Liver (tissue), 9 donors: Measurements from ENCODE around the gene ARHGEF3. TPM values are rescaled to one million over a fixed set of nuclear protein-coding genes. Genes with fewer than 3 reads are reported as not detected.

Experiments
- DNase-seq: peaks from one replicate; pipeline ENCODE4 v3.0.0-alpha.2; 2017; ENCODE audit warnings: low spot score
- H3K27ac ChIP-seq, 2 donors: one replicate each; pipeline ENCODE4 v1.7.0; 2013; ENCODE audit warnings: inconsistent platforms in 2 of 2, low read length in 2 of 2, control low read depth in 1 of 2, low read depth in 1 of 2, mild to moderate bottlenecking in 1 of 2
- H3K27me3 ChIP-seq, 4 donors: one replicate each; pipeline versions ENCODE4 v1.6.1 to v1.7.0; 2013; ENCODE audit warnings: low read length in 3 of 4, inconsistent platforms in 1 of 4, mild to moderate bottlenecking in 1 of 4, moderate library complexity in 1 of 4; ENCODE audit not compliant: control insufficient read depth in 4 of 4, insufficient read depth in 4 of 4
- H3K36me3 ChIP-seq, 4 donors: one replicate each; pipeline versions ENCODE4 v1.6.1 to v1.7.0; 2013; ENCODE audit warnings: low read length in 3 of 4, mild to moderate bottlenecking in 3 of 4, low read depth in 1 of 4, moderate library complexity in 1 of 4; ENCODE audit not compliant: control insufficient read depth in 4 of 4, insufficient read depth in 3 of 4
- H3K4me1 ChIP-seq, 4 donors: one replicate each; pipeline versions ENCODE4 v1.6.1 to v1.7.0; 2013; ENCODE audit warnings: low read length in 3 of 4, mild to moderate bottlenecking in 3 of 4, moderate library complexity in 1 of 4; ENCODE audit not compliant: control insufficient read depth in 4 of 4, insufficient read depth in 4 of 4
- H3K4me3 ChIP-seq, 3 donors: one replicate each; pipeline versions ENCODE4 v1.6.1 to v1.7.0; 2013; ENCODE audit warnings: low read length in 3 of 3, control low read depth in 1 of 3, low read depth in 1 of 3, mild to moderate bottlenecking in 1 of 3
- H3K9ac ChIP-seq, 2 donors: one replicate each; pipeline ENCODE4 v1.7.0; 2013; ENCODE audit warnings: low read length in 2 of 2, mild to moderate bottlenecking in 2 of 2, moderate library complexity in 2 of 2, control low read depth in 1 of 2, low read depth in 1 of 2
- H3K9me3 ChIP-seq, 4 donors: one replicate each; pipeline versions ENCODE4 v1.6.1 to v1.7.0; 2013; ENCODE audit warnings: low read length in 3 of 4; ENCODE audit not compliant: control insufficient read depth in 4 of 4
- EGR1 ChIP-seq, 2 donors: IDR thresholded peaks; 2 replicates each; pipeline ENCODE4 v1.6.1; 2016 to 2018; ENCODE audit warnings: antibody characterized with exemption in 2 of 2, low read depth in 2 of 2
- FOXA1 ChIP-seq: IDR thresholded peaks from 2 replicates; pipeline ENCODE4 v1.6.1; 2016; ENCODE audit warnings: antibody characterized with exemption
- FOXA2 ChIP-seq: IDR thresholded peaks from 2 replicates; pipeline ENCODE4 v1.6.1; 2016; ENCODE audit warnings: antibody characterized with exemption
- GABPA ChIP-seq, 2 donors: IDR thresholded peaks in 1 of 2; conservative IDR thresholded peaks in 1 of 2; 2 replicates each; pipeline ENCODE4 v1.6.1; 2016; ENCODE audit warnings: antibody characterized with exemption in 2 of 2, mild to moderate bottlenecking in 1 of 2, moderate library complexity in 1 of 2
- HNF4A ChIP-seq, 2 donors: conservative IDR thresholded peaks; 2 replicates each; pipeline ENCODE4 v1.6.1; 2016; ENCODE audit warnings: antibody characterized with exemption in 2 of 2, mild to moderate bottlenecking in 2 of 2
- HNF4G ChIP-seq: IDR thresholded peaks from 2 replicates; pipeline ENCODE4 v1.6.1; 2016; ENCODE audit warnings: antibody characterized with exemption
- JUND ChIP-seq, 2 donors: IDR thresholded peaks; 2 replicates each; pipeline ENCODE4 v1.6.1; 2016; ENCODE audit warnings: antibody characterized with exemption in 2 of 2
- MAX ChIP-seq: IDR thresholded peaks from 2 replicates; pipeline ENCODE4 v1.6.1; 2016; ENCODE audit warnings: antibody characterized with exemption
- NR2F2 ChIP-seq: IDR thresholded peaks from 2 replicates; pipeline ENCODE4 v1.6.1; 2016; ENCODE audit warnings: antibody characterized with exemption
- RAD21 ChIP-seq, 2 donors: IDR thresholded peaks; 2 replicates each; pipeline ENCODE4 v1.6.1; 2016; ENCODE audit warnings: antibody characterized with exemption in 2 of 2, mild to moderate bottlenecking in 2 of 2
- REST ChIP-seq: IDR thresholded peaks from 2 replicates; pipeline ENCODE4 v1.6.1; 2016; ENCODE audit warnings: antibody characterized with exemption, mild to moderate bottlenecking
- SP1 ChIP-seq: IDR thresholded peaks from 2 replicates; pipeline ENCODE4 v1.6.1; 2018; ENCODE audit warnings: antibody characterized with exemption, mild to moderate bottlenecking
- TAF1 ChIP-seq: conservative IDR thresholded peaks from 2 replicates; pipeline ENCODE4 v1.6.1; 2016; ENCODE audit warnings: antibody characterized with exemption, mild to moderate bottlenecking
- YY1 ChIP-seq: IDR thresholded peaks from 2 replicates; pipeline ENCODE4 v1.6.1; 2016; ENCODE audit warnings: antibody characterized with exemption, mild to moderate bottlenecking
- WGBS: extraction: QIAGEN DNeasy Blood & Tissue Kit; methylation state at CpG from one replicate; pipeline ENCODE4 v1.1.7; 2013; 5-methylcytosine and 5-hydroxymethylcytosine counted together
- polyA plus RNA-seq, 2 donors: library from polyadenylated mRNA; stranded (reverse) in 1 of 2; unstranded in 1 of 2; fragments of 200-250 nt in 1 of 2; fragments of >200 nt in 1 of 2; fragmentation: Nextera tagmentation in 1 of 2; extraction: Ambion mirVana in 1 of 2; gene quantifications; one replicate each; pipeline versions ENCODE4 v1.2.1 to v1.2.3, GENCODE V29; 2013 to 2015
- total RNA-seq, 2 donors: library from RNA; depleted of rRNA; stranded (reverse); fragments of >200 nt; gene quantifications; one replicate each; pipeline ENCODE4 v1.2.3, GENCODE V29; 2014
- TF ChIP-seq, protein P1 (sequence below): fragments of 150-350 bp; IDR thresholded peaks from 2 replicates; pipeline ENCODE4 v1.5.1; 2017; ENCODE audit warnings: improper control_type of control experiment, low read depth, low read length; ENCODE audit not compliant: missing input control
- TF ChIP-seq, protein P2 (sequence below): IDR thresholded peaks from 2 replicates; pipeline ENCODE4 v1.6.1; 2016; ENCODE audit warnings: antibody characterized with exemption
- TF ChIP-seq, protein P3 (sequence below): IDR thresholded peaks from 2 replicates; pipeline ENCODE4 v1.6.1; 2016; ENCODE audit warnings: antibody characterized with exemption
- donor health status: healthy.
- donor health status: healthy.
- donor health status: healthy.
- donor health status: healthy.
- donor health status: healthy.

Gene ARHGEF3
- total and polyA plus RNA-seq, 4 donors = 1.6 to 7.9 (median 2.0) TPM

GRCh38 chr3:56753206-56753820, 48.4 kb downstream of the ARHGEF3 start:
- no peak for TF ChIP-seq FOXA2
- no peak for TF ChIP-seq MAX
- no peak for TF ChIP-seq YY1
- TF ChIP-seq RAD21 (IDR thresholded peaks at IDR 0.05) = no peak
- no peak for TF ChIP-seq NR2F2
- no peak for TF ChIP-seq REST
- no peak for TF ChIP-seq EGR1 (IDR thresholded peaks at IDR 0.05; ENCODE audit: low read depth in 2 of 2)
- no peak for TF ChIP-seq TAF1
- no peak for TF ChIP-seq JUND (IDR thresholded peaks at IDR 0.05)
- TF ChIP-seq, protein P1, sequence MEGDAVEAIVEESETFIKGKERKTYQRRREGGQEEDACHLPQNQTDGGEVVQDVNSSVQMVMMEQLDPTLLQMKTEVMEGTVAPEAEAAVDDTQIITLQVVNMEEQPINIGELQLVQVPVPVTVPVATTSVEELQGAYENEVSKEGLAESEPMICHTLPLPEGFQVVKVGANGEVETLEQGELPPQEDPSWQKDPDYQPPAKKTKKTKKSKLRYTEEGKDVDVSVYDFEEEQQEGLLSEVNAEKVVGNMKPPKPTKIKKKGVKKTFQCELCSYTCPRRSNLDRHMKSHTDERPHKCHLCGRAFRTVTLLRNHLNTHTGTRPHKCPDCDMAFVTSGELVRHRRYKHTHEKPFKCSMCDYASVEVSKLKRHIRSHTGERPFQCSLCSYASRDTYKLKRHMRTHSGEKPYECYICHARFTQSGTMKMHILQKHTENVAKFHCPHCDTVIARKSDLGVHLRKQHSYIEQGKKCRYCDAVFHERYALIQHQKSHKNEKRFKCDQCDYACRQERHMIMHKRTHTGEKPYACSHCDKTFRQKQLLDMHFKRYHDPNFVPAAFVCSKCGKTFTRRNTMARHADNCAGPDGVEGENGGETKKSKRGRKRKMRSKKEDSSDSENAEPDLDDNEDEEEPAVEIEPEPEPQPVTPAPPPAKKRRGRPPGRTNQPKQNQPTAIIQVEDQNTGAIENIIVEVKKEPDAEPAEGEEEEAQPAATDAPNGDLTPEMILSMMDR = no peak
- TF ChIP-seq, protein P2, sequence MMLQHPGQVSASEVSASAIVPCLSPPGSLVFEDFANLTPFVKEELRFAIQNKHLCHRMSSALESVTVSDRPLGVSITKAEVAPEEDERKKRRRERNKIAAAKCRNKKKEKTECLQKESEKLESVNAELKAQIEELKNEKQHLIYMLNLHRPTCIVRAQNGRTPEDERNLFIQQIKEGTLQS = no peak
- TF ChIP-seq FOXA1 = no peak
- TF ChIP-seq HNF4G = no peak
- TF ChIP-seq SP1 = no peak
- no peak for TF ChIP-seq HNF4A (conservative IDR thresholded peaks at IDR 0.05)
- TF ChIP-seq, protein P3, sequence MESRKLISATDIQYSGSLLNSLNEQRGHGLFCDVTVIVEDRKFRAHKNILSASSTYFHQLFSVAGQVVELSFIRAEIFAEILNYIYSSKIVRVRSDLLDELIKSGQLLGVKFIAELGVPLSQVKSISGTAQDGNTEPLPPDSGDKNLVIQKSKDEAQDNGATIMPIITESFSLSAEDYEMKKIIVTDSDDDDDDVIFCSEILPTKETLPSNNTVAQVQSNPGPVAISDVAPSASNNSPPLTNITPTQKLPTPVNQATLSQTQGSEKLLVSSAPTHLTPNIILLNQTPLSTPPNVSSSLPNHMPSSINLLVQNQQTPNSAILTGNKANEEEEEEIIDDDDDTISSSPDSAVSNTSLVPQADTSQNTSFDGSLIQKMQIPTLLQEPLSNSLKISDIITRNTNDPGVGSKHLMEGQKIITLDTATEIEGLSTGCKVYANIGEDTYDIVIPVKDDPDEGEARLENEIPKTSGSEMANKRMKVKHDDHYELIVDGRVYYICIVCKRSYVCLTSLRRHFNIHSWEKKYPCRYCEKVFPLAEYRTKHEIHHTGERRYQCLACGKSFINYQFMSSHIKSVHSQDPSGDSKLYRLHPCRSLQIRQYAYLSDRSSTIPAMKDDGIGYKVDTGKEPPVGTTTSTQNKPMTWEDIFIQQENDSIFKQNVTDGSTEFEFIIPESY = no peak
- TF ChIP-seq GABPA (IDR thresholded peaks at IDR 0.05 in 1 of 2, conservative IDR thresholded peaks at IDR 0.05 in 1 of 2) = no peak
- H3K27me3 ChIP-seq = no peaks in the 10 kb centered on the region
- H3K9ac ChIP-seq = no peak overlapping the region
- H3K9me3 ChIP-seq = peaks cover 0 to 10% (median 4%) of the 10 kb centered on the region in 4 donors
- DNase-seq = no peak
- peaks cover 0 to 3% (median under 1%) of the 10 kb centered on the region in 4 donors for H3K4me1 ChIP-seq
- peaks cover 0 to 4% (median 0%) of the 10 kb centered on the region in 4 donors for H3K36me3 ChIP-seq
- WGBS = 77% methylated on average over 4 of the region's 4 CpGs
- H3K4me3 ChIP-seq = no peak overlapping the region
- no peak overlapping the region for H3K27ac ChIP-seq
